Measurements from ENCODE around the gene WT1. TPM values are rescaled to one million over a fixed set of nuclear protein-coding genes. Genes with fewer than 3 reads are reported as not detected.

Gene WT1
- total and polyA plus RNA-seq, 9 donors, result 28.2 to 171 (median 73.8) TPM

GRCh38 chr11:32396991-32397390 is 38.3 kb downstream of the WT1 start:
- WGBS, 3 donors, result 39 to 61% (median 51%) methylated on average over 4 of the region's 4 CpGs

GRCh38 chr11:32396331-32396730 is 39.0 kb downstream of the WT1 start:
- Histone ChIP-seq H3K4me1 (ENCODE audit: insufficient read depth) (no peaks in the 10 kb centered on the region), H3K27me3 (no peaks in the 10 kb centered on the region), H3K27ac (no peak overlapping the region), H3K36me3 (no peaks in the 10 kb centered on the region), H3K9me3 (no peaks in the 10 kb centered on the region), H3K4me3 (no peak overlapping the region)
- no peak for DNase-seq
- TF ChIP-seq POLR2A (IDR thresholded peaks at IDR 0.05) (no peak), EP300 (IDR thresholded peaks at IDR 0.05) (no peak), CTCF (IDR thresholded peaks at IDR 0.05) (no peak)
- intact Hi-C loops (cut with DNase I), result no loop called here
- WGBS, 3 donors, result 86 to 93% (median 91%) methylated on average over 7 of the region's 7 CpGs

More at GRCh38 chr11:32396991-32397390, 38.3 kb downstream of the WT1 start:
- Histone ChIP-seq H3K27ac (no peak overlapping the region), H3K4me1 (ENCODE audit: insufficient read depth) (no peaks in the 10 kb centered on the region), H3K9me3 (no peaks in the 10 kb centered on the region), H3K4me3 (no peak overlapping the region), H3K36me3 (no peaks in the 10 kb centered on the region), H3K27me3 (no peaks in the 10 kb centered on the region)
- TF ChIP-seq CTCF (IDR thresholded peaks at IDR 0.05) (no peak), POLR2A (IDR thresholded peaks at IDR 0.05) (no peak), EP300 (IDR thresholded peaks at IDR 0.05) (no peak)
- no peak for DNase-seq
- intact Hi-C loops (cut with DNase I), result no loop called here

GRCh38 chr11:32395127-32395526 is 40.2 kb downstream of the WT1 start:
- intact Hi-C loops (cut with DNase I), result no loop called here
- Histone ChIP-seq H3K27me3 (no peaks in the 10 kb centered on the region), H3K27ac (no peak overlapping the region), H3K4me3 (no peak overlapping the region), H3K9me3 (no peaks in the 10 kb centered on the region), H3K36me3 (no peaks in the 10 kb centered on the region), H3K4me1 (ENCODE audit: insufficient read depth) (no peaks in the 10 kb centered on the region)
- 49 to 62% (median 56%) methylated on average over 4 of the region's 4 CpGs for WGBS, 3 donors
- no peak for DNase-seq
- TF ChIP-seq CTCF (IDR thresholded peaks at IDR 0.05) (no peak), POLR2A (IDR thresholded peaks at IDR 0.05) (no peak), EP300 (IDR thresholded peaks at IDR 0.05) (no peak)

- Histone ChIP-seq H3K36me3 (no peaks in the 10 kb centered on the region), H3K27ac (no peak overlapping the region), H3K4me1 (ENCODE audit: insufficient read depth) (no peaks in the 10 kb centered on the region), H3K27me3 (no peaks in the 10 kb centered on the region), H3K9me3 (no peaks in the 10 kb centered on the region), H3K4me3 (no peak overlapping the region)
- 92 to 98% (median 93%) methylated on average over 2 of the region's 2 CpGs for WGBS, 3 donors
- no peak for TF ChIP-seq EP300 (IDR thresholded peaks at IDR 0.05)
- no peak for TF ChIP-seq CTCF (IDR thresholded peaks at IDR 0.05)
- TF ChIP-seq POLR2A (IDR thresholded peaks at IDR 0.05), result no peak
- no peak for DNase-seq
- intact Hi-C loops (cut with DNase I), result no loop called here
These were observed 42.5 kb downstream of the WT1 start for GRCh38 chr11:32392840-32393239.
